ENCODE results near the gene NEO1. TPM values are rescaled to one million over a fixed set of nuclear protein-coding genes. Genes with fewer than 3 reads are reported as not detected.

Gene NEO1
- total RNA-seq, 1 donor: 60.5 TPM

- TF ChIP-seq CTCF (IDR thresholded peaks at IDR 0.05; ENCODE audit: insufficient read depth, low read depth, low read length): no peak
- no peak for DNase-seq (ENCODE audit: low read depth)
- H3K4me3 ChIP-seq (ENCODE audit: low read depth, low read length): no peak overlapping the region
Observed at GRCh38 chr15:73324496-73325170, 272.4 kb downstream of the NEO1 start.

- TF ChIP-seq CTCF (IDR thresholded peaks at IDR 0.05; ENCODE audit: insufficient read depth, low read depth, low read length): no peak
- DNase-seq (ENCODE audit: low read depth): no peak
- H3K4me3 ChIP-seq (ENCODE audit: low read depth, low read length): no peak overlapping the region
Observed at GRCh38 chr15:73325191-73325861, 273.1 kb downstream of the NEO1 start.

GRCh38 chr15:73326157-73326556 is 273.9 kb downstream of the NEO1 start:
- no peak overlapping the region for H3K4me3 ChIP-seq (ENCODE audit: low read depth, low read length)
- no peak for TF ChIP-seq CTCF (IDR thresholded peaks at IDR 0.05; ENCODE audit: insufficient read depth, low read depth, low read length)
- no peak for DNase-seq (ENCODE audit: low read depth)

GRCh38 chr15:73328149-73328820 is 276.0 kb downstream of the NEO1 start:
- no peak for DNase-seq (ENCODE audit: low read depth)
- no peak overlapping the region for H3K4me3 ChIP-seq (ENCODE audit: low read depth, low read length)
- no peak for TF ChIP-seq CTCF (IDR thresholded peaks at IDR 0.05; ENCODE audit: insufficient read depth, low read depth, low read length)

GRCh38 chr15:73328981-73329380 is 276.7 kb downstream of the NEO1 start:
- no peak overlapping the region for H3K4me3 ChIP-seq (ENCODE audit: low read depth, low read length)
- no peak for TF ChIP-seq CTCF (IDR thresholded peaks at IDR 0.05; ENCODE audit: insufficient read depth, low read depth, low read length)
- no peak for DNase-seq (ENCODE audit: low read depth)

- H3K4me3 ChIP-seq (ENCODE audit: low read depth, low read length): no peak overlapping the region
- no peak for TF ChIP-seq CTCF (IDR thresholded peaks at IDR 0.05; ENCODE audit: insufficient read depth, low read depth, low read length)
- DNase-seq (ENCODE audit: low read depth): no peak
Observed at GRCh38 chr15:73329501-73330200, 277.4 kb downstream of the NEO1 start.
